ENCODE data around the gene SEMA4G. TPM values are rescaled to one million over a fixed set of nuclear protein-coding genes. Genes with fewer than 3 reads are reported as not detected.

SEMA4G gene
- total and polyA plus RNA-seq, 2 of the 13 experiments (the other 11 are each of a cell fraction or from before 2014, with no cell fraction given), result 46.2 to 207 TPM

- TF ChIP-seq ZNF704 (CRISPR knock-in tag; IDR thresholded peaks at IDR 0.05; ENCODE audit: borderline replicate concordance) (no peak), ZNF136 (CRISPR knock-in tag; IDR thresholded peaks at IDR 0.05; ENCODE audit: low read depth) (no peak), DBP (CRISPR knock-in tag; IDR thresholded peaks at IDR 0.05; ENCODE audit: not compliant biosample characterization) (no peak), MTF2 (CRISPR knock-in tag; IDR thresholded peaks at IDR 0.05; ENCODE audit: borderline replicate concordance) (0 out of 2 replicates have a peak, but pooled peaks have one; percentile 14), ZNF33B (CRISPR knock-in tag; IDR thresholded peaks at IDR 0.05) (no peak), ZNF17 (CRISPR knock-in tag; IDR thresholded peaks at IDR 0.05) (no peak), ZNF101 (CRISPR knock-in tag; IDR thresholded peaks at IDR 0.05; ENCODE audit: borderline replicate concordance, low read depth) (0 out of 2 replicates have a peak, but pooled peaks have one; percentile 37), FIP1L1 (IDR thresholded peaks at IDR 0.05; ENCODE audit: borderline replicate concordance, insufficient read depth, low read depth, low read length) (no peak), NAIF1 (CRISPR knock-in tag; IDR thresholded peaks at IDR 0.05; ENCODE audit: borderline replicate concordance) (peak; percentile 76; the same call in 1 of the 2 replicates), XRCC5 (optimal IDR thresholded peaks at IDR 0.05; ENCODE audit: low read length) (no peak), HNRNPK (IDR thresholded peaks at IDR 0.05; ENCODE audit: low read depth, low read length, poor library complexity, severe bottlenecking) (peak; percentile 23), MTA3 (CRISPR knock-in tag; IDR thresholded peaks at IDR 0.05) (no peak), ZNF160 (CRISPR knock-in tag; IDR thresholded peaks at IDR 0.05) (0 out of 2 replicates have a peak, but pooled peaks have one; percentile 49), MAX (IDR thresholded peaks at IDR 0.05) (peak; percentile 44), ZSCAN21 (CRISPR knock-in tag; IDR thresholded peaks at IDR 0.05; ENCODE audit: borderline replicate concordance) (peak; percentile 63; the same call in 1 of the 2 replicates), ZBED4 (CRISPR knock-in tag; IDR thresholded peaks at IDR 0.05; ENCODE audit: borderline replicate concordance) (peak; percentile 70; the same call in 1 of the 2 replicates), SRY (CRISPR knock-in tag; IDR thresholded peaks at IDR 0.05) (no peak)
- TF ChIP-seq, protein P1, sequence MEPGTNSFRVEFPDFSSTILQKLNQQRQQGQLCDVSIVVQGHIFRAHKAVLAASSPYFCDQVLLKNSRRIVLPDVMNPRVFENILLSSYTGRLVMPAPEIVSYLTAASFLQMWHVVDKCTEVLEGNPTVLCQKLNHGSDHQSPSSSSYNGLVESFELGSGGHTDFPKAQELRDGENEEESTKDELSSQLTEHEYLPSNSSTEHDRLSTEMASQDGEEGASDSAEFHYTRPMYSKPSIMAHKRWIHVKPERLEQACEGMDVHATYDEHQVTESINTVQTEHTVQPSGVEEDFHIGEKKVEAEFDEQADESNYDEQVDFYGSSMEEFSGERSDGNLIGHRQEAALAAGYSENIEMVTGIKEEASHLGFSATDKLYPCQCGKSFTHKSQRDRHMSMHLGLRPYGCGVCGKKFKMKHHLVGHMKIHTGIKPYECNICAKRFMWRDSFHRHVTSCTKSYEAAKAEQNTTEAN (CRISPR knock-in tag; conservative IDR thresholded peaks at IDR 0.05), result no peak
These were observed 27.5 kb downstream of the SEMA4G start (continued) for GRCh38 chr10:100996678-100997359.
